H1 (cell line): ENCODE measurements around the gene ZFYVE21. TPM values are rescaled to one million over a fixed set of nuclear protein-coding genes. Genes with fewer than 3 reads are reported as not detected.

Experiments used
- CTCF ChIA-PET: fragments of 300-600 bp; sonication (Branson Sonifier 250); formaldehyde crosslinking; loops from one replicate; lab custom pipeline; 2021; ENCODE audit not compliant: partially characterized antibody; lab: Charles Lee
- POLR2A ChIA-PET: fragments of 300-600 bp; sonication (Branson Sonifier 250); formaldehyde crosslinking; loops from one replicate; lab custom pipeline; 2021; ENCODE audit warnings: inconsistent platforms; ENCODE audit not compliant: partially characterized antibody; lab: Charles Lee
- DNase-seq, 2 experiments: peaks; one replicate each; pipeline versions ENCODE4 v3.0.0 to v3.0.0-alpha.2; 2010 to 2022; ENCODE audit warnings: low spot score in 2 of 2, low read depth in 1 of 2, mixed read lengths in 1 of 2
- FAIRE-seq: peaks from 2 replicates; lab custom pipeline; 2011; peaks lifted over from hg19 to GRCh38; lab: Jason Lieb, UNC
- H2AFZ ChIP-seq: 2 replicates; pipeline ENCODE4 v1.8.1; 2012; ENCODE audit warnings: low read length, inconsistent platforms
- H2AK5ac ChIP-seq: 2 replicates; pipeline ENCODE4 v1.6.1; 2013; ENCODE audit warnings: low read depth, low read length
- H2BK120ac ChIP-seq: replicated peaks from 2 replicates; pipeline ENCODE3; 2013; ENCODE audit warnings: low read depth, low read length, inconsistent platforms
- H2BK12ac ChIP-seq: 2 replicates; pipeline ENCODE4 v1.6.1; 2013; ENCODE audit warnings: low read depth, low read length
- H2BK15ac ChIP-seq: 2 replicates; pipeline ENCODE4 v1.6.1; 2013; ENCODE audit warnings: low read length
- H2BK20ac ChIP-seq: 2 replicates; pipeline ENCODE4 v1.6.1; 2013; ENCODE audit warnings: low read length
- H2BK5ac ChIP-seq: 2 replicates; pipeline ENCODE4 v1.6.1; 2013; ENCODE audit warnings: low read depth, low read length
- H3K14ac ChIP-seq: 2 replicates; pipeline ENCODE4 v1.6.1; 2013; ENCODE audit warnings: inconsistent platforms; ENCODE audit not compliant: insufficient read length
- H3K18ac ChIP-seq: 2 replicates; pipeline ENCODE4 v1.6.1; 2013; ENCODE audit warnings: low read length; ENCODE audit errors: extremely low read depth
- H3K23ac ChIP-seq: 2 replicates; pipeline ENCODE4 v1.6.1; 2013; ENCODE audit warnings: inconsistent platforms; ENCODE audit not compliant: insufficient read length
- H3K23me2 ChIP-seq: 2 replicates; pipeline ENCODE4 v1.6.1; 2013; ENCODE audit warnings: low read depth, low read length
- H3K27ac ChIP-seq: 2 replicates; pipeline ENCODE4 v1.6.1; 2011; ENCODE audit warnings: low read depth, low read length, inconsistent platforms
- H3K27me3 ChIP-seq, 4 experiments: replicated peaks in 1 of 4; 1 replicate in 1 of 4; 2 replicates in 3 of 4; pipeline versions ENCODE4 v1.6.1 to v1.8.1; 2011 to 2013; ENCODE audit warnings: low read length in 3 of 4, mild to moderate bottlenecking in 3 of 4, inconsistent platforms in 2 of 4, mixed read lengths in 2 of 4, moderate library complexity in 1 of 4; ENCODE audit not compliant: control insufficient read depth in 3 of 4, insufficient read depth in 3 of 4; ENCODE audit errors: extremely low read depth in 1 of 4
- H3K36me3 ChIP-seq, 4 experiments: 2 replicates each; pipeline versions ENCODE4 v1.6.1 to v1.8.1; 2011 to 2013; ENCODE audit warnings: mild to moderate bottlenecking in 4 of 4, low read length in 3 of 4, moderate library complexity in 2 of 4, control low read depth in 1 of 4, inconsistent platforms in 1 of 4; ENCODE audit not compliant: insufficient read depth in 4 of 4, control insufficient read depth in 2 of 4
- H3K4ac ChIP-seq: replicated peaks from 2 replicates; pipeline ENCODE3; 2013; ENCODE audit warnings: low read length, low read depth, mixed read lengths, inconsistent platforms; ENCODE audit not compliant: insufficient read length
- H3K4me1 ChIP-seq, 4 experiments: replicated peaks in 1 of 4; 1 replicate in 1 of 4; 2 replicates in 3 of 4; pipeline versions ENCODE4 v1.6.1 to v1.8.1; 2011 to 2013; ENCODE audit warnings: low read length in 3 of 4, inconsistent platforms in 2 of 4, mixed read lengths in 1 of 4; ENCODE audit not compliant: insufficient read depth in 4 of 4, control insufficient read depth in 3 of 4
- H3K4me2 ChIP-seq, 2 experiments: 2 replicates each; pipeline versions ENCODE4 v1.6.1 to v1.8.1; 2011 to 2013; ENCODE audit warnings: low read depth in 2 of 2, low read length in 2 of 2, control low read depth in 1 of 2, inconsistent platforms in 1 of 2, mild to moderate bottlenecking in 1 of 2; ENCODE audit not compliant: insufficient read depth in 1 of 2
- H3K4me3 ChIP-seq, 4 experiments: fragments of 200-600, 300-600 bp in 1 of 4; sonication (generic), shearing (Covaris generic), sonication (Bioruptor Twin) in 1 of 4; 2 replicates each; pipeline versions ENCODE4 v1.5.1 to v1.8.1; 2011 to 2016; ENCODE audit warnings: low read length in 4 of 4, low read depth in 3 of 4, control low read depth in 2 of 4, inconsistent platforms in 2 of 4, mild to moderate bottlenecking in 2 of 4, mixed read lengths in 1 of 4, moderate library complexity in 1 of 4; ENCODE audit not compliant: insufficient read depth in 2 of 4; ENCODE audit errors: extremely low read depth in 1 of 4
- H3K56ac ChIP-seq: replicated peaks from 2 replicates; pipeline ENCODE3; 2013; ENCODE audit warnings: low read depth, mild to moderate bottlenecking, mixed read lengths, low read length, inconsistent platforms; ENCODE audit not compliant: insufficient read length
- H3K79me1 ChIP-seq: 2 replicates; pipeline ENCODE4 v1.6.1; 2013; ENCODE audit warnings: low read depth, low read length, control low read depth
- H3K79me2 ChIP-seq, 2 experiments: 2 replicates each; pipeline versions ENCODE4 v1.6.1 to v1.8.1; 2012 to 2013; ENCODE audit warnings: low read length in 2 of 2, mild to moderate bottlenecking in 2 of 2, inconsistent platforms in 1 of 2; ENCODE audit not compliant: insufficient read depth in 2 of 2, control insufficient read depth in 1 of 2
- H3K9ac ChIP-seq, 4 experiments: replicated peaks in 1 of 4; 1 replicate in 1 of 4; 2 replicates in 3 of 4; pipeline versions ENCODE4 v1.6.1 to v1.8.1; 2011 to 2013; ENCODE audit warnings: low read depth in 3 of 4, low read length in 3 of 4, control low read depth in 2 of 4, mild to moderate bottlenecking in 2 of 4, moderate library complexity in 2 of 4, inconsistent platforms in 1 of 4; ENCODE audit errors: extremely low read depth in 1 of 4
- H3K9me3 ChIP-seq, 2 experiments: 2 replicates each; pipeline versions ENCODE4 v1.6.1 to v1.8.1; 2012 to 2013; ENCODE audit warnings: mild to moderate bottlenecking in 2 of 2, moderate library complexity in 2 of 2, control low read depth in 1 of 2, inconsistent platforms in 1 of 2, low read depth in 1 of 2, low read length in 1 of 2, mixed read lengths in 1 of 2; ENCODE audit not compliant: insufficient read depth in 2 of 2
- H4K20me1 ChIP-seq, 2 experiments: replicated peaks in 1 of 2; 2 replicates each; pipeline versions ENCODE3 to v1.8.1; 2011 to 2013; ENCODE audit warnings: inconsistent platforms in 2 of 2, low read length in 2 of 2, mild to moderate bottlenecking in 1 of 2; ENCODE audit not compliant: insufficient read depth in 2 of 2, control insufficient read depth in 1 of 2
- H4K5ac ChIP-seq: 2 replicates; pipeline ENCODE4 v1.6.1; 2013; ENCODE audit warnings: low read length, low read depth, mixed read lengths, inconsistent platforms; ENCODE audit not compliant: insufficient read length
- H4K8ac ChIP-seq: 2 replicates; pipeline ENCODE4 v1.8.0; 2013; ENCODE audit warnings: mild to moderate bottlenecking, moderate library complexity, low read length, inconsistent platforms; ENCODE audit not compliant: insufficient read depth; ENCODE audit errors: extremely low read depth
- H4K91ac ChIP-seq: replicated peaks from 2 replicates; pipeline ENCODE3; 2013; ENCODE audit warnings: low read length, mixed read lengths, inconsistent platforms; ENCODE audit not compliant: insufficient read length
- BRCA1 ChIP-seq: IDR thresholded peaks from 2 replicates; pipeline ENCODE4 v1.6.1; 2012; ENCODE audit warnings: low read depth, low read length, improper control_type of control experiment
- CREB1 ChIP-seq: IDR thresholded peaks from 2 replicates; pipeline ENCODE4 v1.6.1; 2012; ENCODE audit warnings: inconsistent platforms
- JUND ChIP-seq: IDR thresholded peaks from 2 replicates; pipeline ENCODE4 v1.6.1; 2011; ENCODE audit warnings: mild to moderate bottlenecking, improper control_type of control experiment, low read length
- KDM5A ChIP-seq: fragments of 200-600 bp; IDR thresholded peaks from 2 replicates; pipeline ENCODE4 v1.7.1; 2012; ENCODE audit warnings: mild to moderate bottlenecking, low read length, inconsistent platforms, mixed read lengths
- NANOG ChIP-seq: IDR thresholded peaks from 2 replicates; pipeline ENCODE4 v1.6.1; 2011; ENCODE audit warnings: low read length, low read depth, mild to moderate bottlenecking, inconsistent platforms; ENCODE audit not compliant: insufficient read depth, poor library complexity, severe bottlenecking
- POU5F1 ChIP-seq: IDR thresholded peaks from 2 replicates; pipeline ENCODE4 v1.6.1; 2011; ENCODE audit warnings: low read depth, mild to moderate bottlenecking, low read length, moderate library complexity
- RXRA ChIP-seq: IDR thresholded peaks from 2 replicates; pipeline ENCODE4 v1.6.1; 2011; ENCODE audit warnings: low read depth, mild to moderate bottlenecking, low read length, moderate library complexity; ENCODE audit not compliant: insufficient read depth
- SIX5 ChIP-seq: IDR thresholded peaks from 2 replicates; pipeline ENCODE4 v1.6.1; 2011; ENCODE audit warnings: mild to moderate bottlenecking, low read depth, low read length
- SP4 ChIP-seq: IDR thresholded peaks from 2 replicates; pipeline ENCODE4 v1.6.1; 2012; ENCODE audit warnings: low read length, inconsistent platforms
- SRF ChIP-seq: IDR thresholded peaks from 2 replicates; pipeline ENCODE4 v1.6.1; 2011; ENCODE audit warnings: mild to moderate bottlenecking, low read depth, low read length, moderate library complexity
- TEAD4 ChIP-seq: IDR thresholded peaks from 2 replicates; pipeline ENCODE4 v1.6.1; 2012; ENCODE audit warnings: low read depth, low read length, inconsistent platforms, mixed read lengths
- WGBS, 2 experiments: shearing (Covaris generic) in 1 of 2; methylation state at CpG; one replicate each; pipeline versions ENCODE4 v1.1.6 to v1.1.7; 2013 to 2015; ENCODE audit warnings: low lambda C conversion rate in 2 of 2, mixed read lengths in 2 of 2, inconsistent platforms in 1 of 2, low coverage in 1 of 2, missing lambda C conversion rate in 1 of 2; ENCODE audit not compliant: insufficient replicate concordance in 2 of 2, insufficient coverage in 1 of 2, insufficient read length in 1 of 2; ENCODE audit errors: extremely low coverage in 1 of 2, missing lambda C conversion rate in 1 of 2; 5-methylcytosine and 5-hydroxymethylcytosine counted together
- polyA plus RNA-seq, 7 experiments: library from polyadenylated mRNA; depleted of rRNA in 3 of 7; stranded (reverse) in 5 of 7; unstranded in 2 of 7; fragments of >200 nt in 5 of 7; fragments of 200-250 nt in 2 of 7; gene quantifications; 1 replicate in 5 of 7; 2 replicates in 1 of 7; 4 replicates in 1 of 7; pipeline versions ENCODE4 v1.2.1 to v1.2.3, GENCODE V29; 2011 to 2013; ENCODE audit warnings: missing spikeins in 2 of 7, mixed read lengths in 2 of 7
- total RNA-seq: library from RNA; stranded (reverse); fragmentation: NEBNext Ultra II Directional; extraction: Animal tissue kit (Norgen Biotek cat#: 25700); gene quantifications from 2 replicates; pipeline ENCODE4 v1.2.1, GENCODE V29; 2021
- TF ChIP-seq, protein P1 (sequence below): IDR thresholded peaks from 2 replicates; pipeline ENCODE4 v1.6.1; 2011; ENCODE audit warnings: low read depth, mild to moderate bottlenecking, low read length; ENCODE audit not compliant: insufficient read depth
- TF ChIP-seq, protein P2 (sequence below): IDR thresholded peaks from 2 replicates; pipeline ENCODE4 v1.6.1; 2012; ENCODE audit warnings: low read length, inconsistent platforms

The ZFYVE21 gene
- total and polyA plus RNA-seq, 2 of the 8 experiments (the other 6 are each of a cell fraction or from before 2014, with no cell fraction given), result 53.4 to 127 TPM

- Histone ChIP-seq H3K4ac (no peak overlapping the region), H3K27ac (no peak overlapping the region), H4K5ac (no peak overlapping the region), H2BK5ac (0 out of 2 replicates have a peak overlapping the region, but pooled peaks have one; percentile 78), H2BK20ac (peak overlapping the region; percentile 80; the same call in 1 of the 2 replicates), H3K79me1 (no peaks in the 10 kb centered on the region), H4K8ac (peak overlapping the region; percentile 66; the same call in 1 of the 2 replicates), H4K91ac (no peak overlapping the region), H3K4me3 (no peak overlapping the region), H2AK5ac (no peak overlapping the region), H3K79me2 (no peaks in the 10 kb centered on the region), H3K4me2 (no peak overlapping the region), H3K36me3 (peaks cover 0 to 3% (median 0%) of the 10 kb centered on the region in 4 experiments; a peak in 2 of 8 replicates), H3K4me1 (peaks cover 0 to 3% (median under 1%) of the 10 kb centered on the region in 4 experiments; a peak in 3 of 7 replicates), H3K56ac (no peak overlapping the region), H4K20me1 (no peaks in the 10 kb centered on the region), H3K23me2 (no peaks in the 10 kb centered on the region), H3K9ac (no peak overlapping the region; a peak in 1 of 7 replicates), H3K27me3 (no peaks in the 10 kb centered on the region; a peak in 1 of 7 replicates), H2BK12ac (no peak overlapping the region), H3K23ac (no peak overlapping the region), H3K14ac (no peak overlapping the region), H2AFZ (no peak overlapping the region), H2BK120ac (no peak overlapping the region), H3K9me3 (no peaks in the 10 kb centered on the region), H2BK15ac (peak overlapping the region; percentile 95; the same call in 1 of the 2 replicates), H3K18ac (no peak overlapping the region; the same call in 1 of the 2 replicates)
- no peak for DNase-seq
- CTCF ChIA-PET, result no interaction called here
- POLR2A ChIA-PET, result no interaction called here
- FAIRE-seq, result no peak
- WGBS, 2 experiments, result 89% methylated on average over 6 of the region's 6 CpGs; no CpG with 5 or more reads in 1 of the 2 experiments
- TF ChIP-seq RXRA (no peak), SIX5 (no peak), NANOG (no peak), KDM5A (no peak), BRCA1 (no peak), JUND (no peak), SRF (no peak), SP4 (no peak), CREB1 (no peak), TEAD4 (no peak), POU5F1 (no peak)
- TF ChIP-seq, protein P1, sequence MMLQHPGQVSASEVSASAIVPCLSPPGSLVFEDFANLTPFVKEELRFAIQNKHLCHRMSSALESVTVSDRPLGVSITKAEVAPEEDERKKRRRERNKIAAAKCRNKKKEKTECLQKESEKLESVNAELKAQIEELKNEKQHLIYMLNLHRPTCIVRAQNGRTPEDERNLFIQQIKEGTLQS, result no peak
- TF ChIP-seq, protein P2, sequence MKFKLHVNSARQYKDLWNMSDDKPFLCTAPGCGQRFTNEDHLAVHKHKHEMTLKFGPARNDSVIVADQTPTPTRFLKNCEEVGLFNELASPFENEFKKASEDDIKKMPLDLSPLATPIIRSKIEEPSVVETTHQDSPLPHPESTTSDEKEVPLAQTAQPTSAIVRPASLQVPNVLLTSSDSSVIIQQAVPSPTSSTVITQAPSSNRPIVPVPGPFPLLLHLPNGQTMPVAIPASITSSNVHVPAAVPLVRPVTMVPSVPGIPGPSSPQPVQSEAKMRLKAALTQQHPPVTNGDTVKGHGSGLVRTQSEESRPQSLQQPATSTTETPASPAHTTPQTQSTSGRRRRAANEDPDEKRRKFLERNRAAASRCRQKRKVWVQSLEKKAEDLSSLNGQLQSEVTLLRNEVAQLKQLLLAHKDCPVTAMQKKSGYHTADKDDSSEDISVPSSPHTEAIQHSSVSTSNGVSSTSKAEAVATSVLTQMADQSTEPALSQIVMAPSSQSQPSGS, result no peak
Measured at GRCh38 chr14:103739466-103739792, 23.8 kb downstream of the ZFYVE21 start.
